ENCODE measurements around the gene RPSA. TPM values are rescaled to one million over a fixed set of nuclear protein-coding genes. Genes with fewer than 3 reads are reported as not detected.

RPSA gene
- total RNA-seq, 1 donor from 2014 or later, result 1,387 TPM

GRCh38 chr3:39433642-39434041 lies 27.1 kb downstream of the RPSA start:
- no peaks in the 10 kb centered on the region for H3K36me3 ChIP-seq (ENCODE audit: control insufficient read depth in 3 of 3, insufficient read depth in 3 of 3, low read length in 3 of 3)
- H3K4me3 ChIP-seq (ENCODE audit: low read length in 3 of 3), result peak overlapping the region in 1 of 3 donors; percentile 29
- H3K27me3 ChIP-seq (ENCODE audit: control insufficient read depth in 3 of 3, insufficient read depth in 3 of 3, low read length in 3 of 3), result peaks cover 0 to 5% (median 3%) of the 10 kb centered on the region in 3 donors

GRCh38 chr3:39434574-39434973 lies 28.1 kb downstream of the RPSA start:
- peaks cover 0 to 5% (median 0%) of the 10 kb centered on the region in 3 donors for H3K27me3 ChIP-seq (ENCODE audit: control insufficient read depth in 3 of 3, insufficient read depth in 3 of 3, low read length in 3 of 3)
- no peaks in the 10 kb centered on the region for H3K36me3 ChIP-seq (ENCODE audit: control insufficient read depth in 3 of 3, insufficient read depth in 3 of 3, low read length in 3 of 3)
- H3K9me3 ChIP-seq (ENCODE audit: control insufficient read depth in 3 of 3, low read length in 3 of 3), result no peaks in the 10 kb centered on the region
- peaks cover 0 to 5% (median 3%) of the 10 kb centered on the region in 3 donors for H3K4me1 ChIP-seq (ENCODE audit: control insufficient read depth in 3 of 3, insufficient read depth in 3 of 3, low read length in 3 of 3)
- no peak overlapping the region for H3K9ac ChIP-seq (ENCODE audit: low read depth in 1 of 3, low read length in 3 of 3)
- H3K4me3 ChIP-seq (ENCODE audit: low read length in 3 of 3), result no peak overlapping the region
- no peak overlapping the region for H3K27ac ChIP-seq (ENCODE audit: low read depth, low read length)

More at GRCh38 chr3:39433642-39434041, 27.1 kb downstream of the RPSA start:
- Histone ChIP-seq H3K9me3 (ENCODE audit: control insufficient read depth in 3 of 3, low read length in 3 of 3) (no peaks in the 10 kb centered on the region), H3K9ac (ENCODE audit: low read depth in 1 of 3, low read length in 3 of 3) (no peak overlapping the region), H3K4me1 (ENCODE audit: control insufficient read depth in 3 of 3, insufficient read depth in 3 of 3, low read length in 3 of 3) (peaks cover 2 to 9% (median 6%) of the 10 kb centered on the region in 3 donors), H3K27ac (ENCODE audit: low read depth, low read length) (peak overlapping the region; percentile 18)

GRCh38 chr3:39435006-39435748 lies 28.7 kb downstream of the RPSA start:
- H3K27me3 ChIP-seq (ENCODE audit: control insufficient read depth in 3 of 3, insufficient read depth in 3 of 3, low read length in 3 of 3), result peaks cover 0 to 4% (median 0%) of the 10 kb centered on the region in 3 donors
- no peak overlapping the region for H3K4me3 ChIP-seq (ENCODE audit: low read length in 3 of 3)
- no peak overlapping the region for H3K9ac ChIP-seq (ENCODE audit: low read depth in 1 of 3, low read length in 3 of 3)
- peaks cover 0 to 5% (median 3%) of the 10 kb centered on the region in 3 donors for H3K4me1 ChIP-seq (ENCODE audit: control insufficient read depth in 3 of 3, insufficient read depth in 3 of 3, low read length in 3 of 3)
- no peaks in the 10 kb centered on the region for H3K9me3 ChIP-seq (ENCODE audit: control insufficient read depth in 3 of 3, low read length in 3 of 3)
- H3K36me3 ChIP-seq (ENCODE audit: control insufficient read depth in 3 of 3, insufficient read depth in 3 of 3, low read length in 3 of 3), result no peaks in the 10 kb centered on the region
- no peak overlapping the region for H3K27ac ChIP-seq (ENCODE audit: low read depth, low read length)

GRCh38 chr3:39438880-39439279 lies 32.4 kb downstream of the RPSA start:
- H3K27me3 ChIP-seq (ENCODE audit: control insufficient read depth in 3 of 3, insufficient read depth in 3 of 3, low read length in 3 of 3), result no peaks in the 10 kb centered on the region
- H3K36me3 ChIP-seq (ENCODE audit: control insufficient read depth in 3 of 3, insufficient read depth in 3 of 3, low read length in 3 of 3), result no peaks in the 10 kb centered on the region
- H3K9me3 ChIP-seq (ENCODE audit: control insufficient read depth in 3 of 3, low read length in 3 of 3), result no peaks in the 10 kb centered on the region
- no peaks in the 10 kb centered on the region for H3K4me1 ChIP-seq (ENCODE audit: control insufficient read depth in 3 of 3, insufficient read depth in 3 of 3, low read length in 3 of 3)
- H3K4me3 ChIP-seq (ENCODE audit: low read length in 3 of 3), result no peak overlapping the region
- H3K9ac ChIP-seq (ENCODE audit: low read depth in 1 of 3, low read length in 3 of 3), result no peak overlapping the region
- no peak overlapping the region for H3K27ac ChIP-seq (ENCODE audit: low read depth, low read length)

- Histone ChIP-seq H3K36me3 (ENCODE audit: control insufficient read depth in 3 of 3, insufficient read depth in 3 of 3, low read length in 3 of 3) (no peaks in the 10 kb centered on the region), H3K9ac (ENCODE audit: low read depth in 1 of 3, low read length in 3 of 3) (no peak overlapping the region), H3K4me1 (ENCODE audit: control insufficient read depth in 3 of 3, insufficient read depth in 3 of 3, low read length in 3 of 3) (no peaks in the 10 kb centered on the region), H3K4me3 (ENCODE audit: low read length in 3 of 3) (no peak overlapping the region), H3K9me3 (ENCODE audit: control insufficient read depth in 3 of 3, low read length in 3 of 3) (no peaks in the 10 kb centered on the region), H3K27me3 (ENCODE audit: control insufficient read depth in 3 of 3, insufficient read depth in 3 of 3, low read length in 3 of 3) (no peaks in the 10 kb centered on the region), H3K27ac (ENCODE audit: low read depth, low read length) (no peak overlapping the region)
Measured at GRCh38 chr3:39440316-39440715, 33.8 kb downstream of the RPSA start.

- no peak overlapping the region for H3K4me3 ChIP-seq (ENCODE audit: low read length in 3 of 3)
- no peak overlapping the region for H3K27ac ChIP-seq (ENCODE audit: low read depth, low read length)
- H3K27me3 ChIP-seq (ENCODE audit: control insufficient read depth in 3 of 3, insufficient read depth in 3 of 3, low read length in 3 of 3), result no peaks in the 10 kb centered on the region
Measured at GRCh38 chr3:39443530-39443929, 37.0 kb downstream of the RPSA start.

GRCh38 chr3:39445927-39446326 lies 39.4 kb downstream of the RPSA start:
- no peak overlapping the region for H3K9ac ChIP-seq (ENCODE audit: low read depth in 1 of 3, low read length in 3 of 3)
- H3K27ac ChIP-seq (ENCODE audit: low read depth, low read length), result no peak overlapping the region
- H3K36me3 ChIP-seq (ENCODE audit: control insufficient read depth in 3 of 3, insufficient read depth in 3 of 3, low read length in 3 of 3), result no peaks in the 10 kb centered on the region

More at GRCh38 chr3:39443530-39443929, 37.0 kb downstream of the RPSA start:
- Histone ChIP-seq H3K9ac (ENCODE audit: low read depth in 1 of 3, low read length in 3 of 3) (no peak overlapping the region), H3K4me1 (ENCODE audit: control insufficient read depth in 3 of 3, insufficient read depth in 3 of 3, low read length in 3 of 3) (no peaks in the 10 kb centered on the region), H3K36me3 (ENCODE audit: control insufficient read depth in 3 of 3, insufficient read depth in 3 of 3, low read length in 3 of 3) (no peaks in the 10 kb centered on the region), H3K9me3 (ENCODE audit: control insufficient read depth in 3 of 3, low read length in 3 of 3) (no peaks in the 10 kb centered on the region)

GRCh38 chr3:39446444-39446843 lies 39.9 kb downstream of the RPSA start:
- H3K4me3 ChIP-seq (ENCODE audit: low read length in 3 of 3), result no peak overlapping the region
- no peaks in the 10 kb centered on the region for H3K36me3 ChIP-seq (ENCODE audit: control insufficient read depth in 3 of 3, insufficient read depth in 3 of 3, low read length in 3 of 3)
- no peaks in the 10 kb centered on the region for H3K9me3 ChIP-seq (ENCODE audit: control insufficient read depth in 3 of 3, low read length in 3 of 3)
- no peaks in the 10 kb centered on the region for H3K27me3 ChIP-seq (ENCODE audit: control insufficient read depth in 3 of 3, insufficient read depth in 3 of 3, low read length in 3 of 3)
- no peak overlapping the region for H3K27ac ChIP-seq (ENCODE audit: low read depth, low read length)
- no peak overlapping the region for H3K9ac ChIP-seq (ENCODE audit: low read depth in 1 of 3, low read length in 3 of 3)
- H3K4me1 ChIP-seq (ENCODE audit: control insufficient read depth in 3 of 3, insufficient read depth in 3 of 3, low read length in 3 of 3), result no peaks in the 10 kb centered on the region

More at GRCh38 chr3:39445927-39446326, 39.4 kb downstream of the RPSA start:
- H3K27me3 ChIP-seq (ENCODE audit: control insufficient read depth in 3 of 3, insufficient read depth in 3 of 3, low read length in 3 of 3), result no peaks in the 10 kb centered on the region
- no peaks in the 10 kb centered on the region for H3K4me1 ChIP-seq (ENCODE audit: control insufficient read depth in 3 of 3, insufficient read depth in 3 of 3, low read length in 3 of 3)
- H3K4me3 ChIP-seq (ENCODE audit: low read length in 3 of 3), result no peak overlapping the region
- no peaks in the 10 kb centered on the region for H3K9me3 ChIP-seq (ENCODE audit: control insufficient read depth in 3 of 3, low read length in 3 of 3)

- Histone ChIP-seq H3K27me3 (ENCODE audit: control insufficient read depth in 3 of 3, insufficient read depth in 3 of 3, low read length in 3 of 3) (no peaks in the 10 kb centered on the region), H3K9me3 (ENCODE audit: control insufficient read depth in 3 of 3, low read length in 3 of 3) (no peaks in the 10 kb centered on the region), H3K27ac (ENCODE audit: low read depth, low read length) (no peak overlapping the region), H3K36me3 (ENCODE audit: control insufficient read depth in 3 of 3, insufficient read depth in 3 of 3, low read length in 3 of 3) (no peaks in the 10 kb centered on the region), H3K4me3 (ENCODE audit: low read length in 3 of 3) (no peak overlapping the region), H3K4me1 (ENCODE audit: control insufficient read depth in 3 of 3, insufficient read depth in 3 of 3, low read length in 3 of 3) (no peaks in the 10 kb centered on the region), H3K9ac (ENCODE audit: low read depth in 1 of 3, low read length in 3 of 3) (no peak overlapping the region)
Measured at GRCh38 chr3:39447637-39448483, 41.3 kb downstream of the RPSA start.
